CD4-positive, alpha-beta T cell treated with Interleukin-15 for 1 hour (primary cell): ENCODE measurements around the gene NCMAP.

Experiments used
- DNase-seq: peaks from one replicate; pipeline ENCODE4 v3.0.0-alpha.2; 2020

Gene NCMAP

DNA sequence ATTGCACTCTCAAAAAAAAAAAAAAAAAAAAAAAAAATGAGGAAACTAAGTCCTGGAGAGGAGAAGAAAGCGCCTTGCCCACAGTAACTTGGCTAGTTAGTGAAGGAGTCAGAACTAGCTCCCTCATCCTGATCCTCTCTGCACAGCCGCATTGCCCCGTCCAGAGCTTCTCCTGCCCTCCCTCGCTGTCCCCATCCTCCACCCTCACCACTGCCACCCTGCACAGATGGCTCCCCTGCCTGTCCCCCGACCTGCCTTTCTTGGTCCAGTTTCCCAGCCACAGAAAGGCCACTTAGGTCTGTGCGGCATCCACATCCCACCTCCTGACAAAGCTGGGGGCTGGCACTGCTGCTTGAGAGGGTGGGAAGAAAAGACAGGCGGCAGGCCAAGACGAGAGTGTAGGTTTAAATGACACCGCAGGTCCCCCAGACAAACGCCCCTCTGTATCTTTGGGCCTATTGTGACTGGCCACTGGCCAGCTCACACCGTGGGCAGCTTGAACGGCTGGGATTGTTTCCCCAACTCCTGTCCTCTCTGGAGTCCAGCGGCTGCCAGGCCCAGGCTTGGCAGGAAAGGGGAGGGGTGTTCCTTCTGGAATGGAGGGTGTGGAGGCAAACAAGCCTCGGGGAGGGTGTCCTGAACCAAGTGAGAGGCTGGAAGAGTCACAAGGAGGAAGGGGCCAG, 20.2 kb downstream of the NCMAP start:
- DNase-seq = no peak

DNA sequence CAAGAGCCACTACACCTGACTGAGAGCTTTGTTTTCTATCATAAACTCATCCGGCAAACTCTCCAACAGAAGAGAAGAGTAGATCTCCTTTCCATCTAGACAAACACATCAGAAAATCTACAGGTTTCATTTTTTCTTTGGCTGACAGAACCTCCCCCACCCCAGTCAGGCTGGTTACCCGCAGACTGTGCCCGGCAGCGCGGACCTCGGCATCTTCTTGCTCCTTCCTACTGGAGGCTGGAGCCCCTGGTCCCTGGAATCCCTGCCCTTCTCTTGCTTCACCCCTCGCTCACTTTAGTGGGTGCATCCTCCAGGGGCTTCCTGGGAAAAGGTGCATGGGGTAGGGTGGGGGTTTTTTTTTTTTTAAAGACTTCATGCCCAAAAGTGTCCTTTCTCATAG, 23.0 kb downstream of the NCMAP start:
- no peak for DNase-seq

- no peak for DNase-seq
Measured at GRCh38 chr1:24580756-24581155, 24.9 kb downstream of the NCMAP start.

- DNase-seq = no peak
Measured at GRCh38 chr1:24584171-24584647, 28.3 kb downstream of the NCMAP start.

DNA sequence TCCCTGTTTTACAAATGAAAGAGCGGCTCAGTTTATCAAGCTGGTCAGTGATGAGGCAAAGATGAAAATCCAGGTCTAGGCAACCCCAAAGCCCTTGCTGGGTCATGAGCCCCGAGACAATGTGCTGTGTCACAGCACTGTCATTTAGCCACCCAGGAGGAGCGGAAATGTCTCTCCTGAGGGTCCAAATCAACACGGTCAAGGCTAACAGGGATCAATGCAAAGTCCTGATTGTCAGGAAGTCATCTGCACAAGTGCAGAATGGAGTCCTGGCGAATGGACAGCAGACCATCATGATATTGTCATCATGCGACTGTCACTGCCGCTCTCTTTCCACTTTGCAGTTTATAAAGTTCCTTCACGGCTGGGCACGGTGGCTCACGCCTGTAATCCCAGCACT, 30.2 kb downstream of the NCMAP start:
- no peak for DNase-seq

GRCh38 chr1:24586970-24587820, 31.3 kb downstream of the NCMAP start:
- peak; percentile 47 for DNase-seq

DNA sequence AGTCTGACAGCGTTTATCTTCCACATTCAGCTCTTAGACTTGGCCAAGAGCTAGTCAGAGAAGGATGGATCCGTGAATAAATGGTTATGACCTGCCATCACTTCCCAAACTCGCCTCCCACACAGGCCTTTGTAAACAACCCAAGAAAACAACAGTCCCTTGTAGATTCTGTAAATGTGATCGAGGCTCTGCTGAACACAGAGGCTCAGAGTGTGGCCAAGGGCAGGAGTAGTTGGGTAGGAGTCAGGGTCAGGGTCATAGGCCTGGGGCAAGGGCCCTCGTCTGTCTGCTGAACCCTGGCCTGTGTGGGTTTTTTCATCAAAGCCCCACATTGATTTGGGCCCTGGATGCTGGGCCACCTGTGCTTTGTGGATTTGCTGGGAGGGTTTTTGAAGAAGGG, 32.7 kb downstream of the NCMAP start:
- DNase-seq = no peak

GRCh38 chr1:24589200-24589599, 33.3 kb downstream of the NCMAP start:
- DNase-seq = no peak

DNA sequence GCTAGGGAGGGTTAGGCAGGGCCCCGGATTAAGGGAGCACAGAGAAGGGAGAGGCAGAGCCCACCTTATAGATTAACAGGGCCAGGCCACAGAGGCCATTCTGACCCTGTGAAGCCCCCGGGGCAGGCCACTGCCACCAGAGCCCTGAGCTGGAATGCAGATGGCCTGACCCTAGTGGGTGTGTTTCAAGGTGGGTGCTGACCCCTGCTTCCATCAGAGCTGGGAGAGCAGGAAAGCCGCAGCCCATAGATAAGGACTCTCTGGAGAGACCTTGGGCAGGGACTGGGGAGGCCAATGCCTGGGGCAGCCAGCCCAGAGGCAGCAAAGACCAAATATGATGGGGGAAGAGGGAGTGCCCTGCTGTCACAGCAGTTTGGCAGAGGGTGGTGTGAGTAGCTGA, 35.9 kb downstream of the NCMAP start:
- DNase-seq = no peak

GRCh38 chr1:24594328-24594598, 38.4 kb downstream of the NCMAP start:
- DNase-seq = no peak

- no peak for DNase-seq
Measured at GRCh38 chr1:24596401-24596880, 40.6 kb downstream of the NCMAP start.

DNA sequence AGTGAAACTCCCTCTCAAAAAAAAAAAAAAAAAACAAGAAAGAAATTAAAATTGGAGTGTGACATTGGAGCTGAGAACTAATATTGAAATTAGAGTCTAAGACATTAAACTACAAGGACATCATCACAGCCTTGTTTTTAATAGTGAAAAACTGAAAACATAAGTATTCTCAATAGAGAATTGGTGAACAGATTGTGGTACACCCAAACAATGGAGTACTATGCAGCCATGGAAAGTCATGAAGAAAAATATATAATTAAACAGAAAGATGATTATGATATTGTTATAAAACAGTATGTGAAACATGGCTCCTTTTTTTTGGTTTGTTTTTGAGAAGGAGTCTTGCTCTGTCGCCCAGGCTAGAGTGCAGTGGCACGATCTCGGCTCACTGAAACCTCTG, 43.4 kb downstream of the NCMAP start:
- no peak for DNase-seq

DNA sequence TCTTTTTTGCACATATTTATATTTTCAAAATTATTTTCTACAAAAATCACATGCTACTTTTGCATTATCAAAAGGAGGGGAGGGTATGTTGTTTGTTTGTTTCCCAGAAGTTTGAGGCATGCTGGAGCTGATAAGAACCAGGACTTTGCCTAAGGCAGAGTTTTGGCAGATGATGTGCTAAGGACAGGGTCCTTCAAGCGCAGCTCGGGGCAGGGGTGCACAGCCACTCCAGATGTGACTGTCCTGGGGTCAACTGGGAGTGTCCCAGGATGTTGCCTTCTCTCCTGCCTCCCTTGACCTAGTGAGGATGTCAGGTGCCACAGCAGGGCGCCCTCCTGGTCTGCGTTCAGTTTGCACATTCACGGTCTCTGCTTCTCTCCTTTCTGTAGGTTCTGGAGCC, 44.7 kb downstream of the NCMAP start:
- DNase-seq = no peak

GRCh38 chr1:24605534-24606295, 49.8 kb downstream of the NCMAP start:
- DNase-seq = no peak

- DNase-seq = no peak
Measured at GRCh38 chr1:24606296-24606605, 50.4 kb downstream of the NCMAP start.

DNA sequence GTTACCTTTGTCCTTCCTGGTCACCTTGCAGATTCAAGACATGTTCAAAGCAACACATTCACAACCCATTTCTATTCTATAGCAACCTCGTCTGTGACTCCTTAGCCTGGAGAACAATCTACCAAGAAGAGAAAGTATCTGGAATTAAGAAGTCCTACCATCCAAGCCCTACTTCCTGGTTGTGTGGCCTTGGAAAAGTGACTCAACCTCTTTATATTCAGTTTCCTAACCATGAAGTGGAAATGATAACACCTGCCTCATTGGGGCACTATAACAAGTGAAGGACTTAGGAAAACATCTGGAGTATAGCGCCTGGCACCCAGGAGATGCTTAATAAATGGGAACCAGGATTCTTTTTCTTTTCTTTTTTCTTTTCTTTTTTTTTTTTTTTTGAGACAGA, 50.7 kb downstream of the NCMAP start:
- no peak for DNase-seq

DNA sequence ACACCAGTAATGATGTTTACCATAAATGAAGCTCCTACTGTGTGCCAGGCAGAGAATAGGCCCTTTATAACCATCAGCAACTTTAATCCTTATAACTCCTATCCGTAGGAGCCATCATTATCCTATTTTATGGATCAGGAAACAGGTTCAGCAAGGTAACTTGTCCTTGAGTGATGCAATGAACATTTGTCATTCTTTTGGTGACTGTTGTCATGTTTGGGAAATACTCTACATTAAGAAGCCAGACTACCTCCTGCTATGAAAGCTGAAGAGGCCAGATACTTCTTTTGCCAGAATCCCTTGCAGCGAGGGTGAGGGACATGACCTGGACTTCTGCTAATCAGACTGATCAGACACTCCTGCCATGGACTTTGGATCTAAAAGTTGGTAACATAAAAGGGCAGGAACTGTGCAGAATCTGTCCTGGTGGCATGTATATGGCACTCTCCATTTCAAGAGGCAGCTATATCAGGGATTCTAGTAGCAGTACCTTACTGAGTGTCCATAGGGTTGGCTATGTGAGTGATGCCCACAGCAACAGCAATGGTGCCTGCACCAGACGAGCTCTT, 54.1 kb downstream of the NCMAP start:
- no peak for DNase-seq

GRCh38 chr1:24619376-24619775, 63.5 kb downstream of the NCMAP start:
- no peak for DNase-seq

GRCh38 chr1:24620678-24621077, 64.8 kb downstream of the NCMAP start:
- DNase-seq = no peak

DNA sequence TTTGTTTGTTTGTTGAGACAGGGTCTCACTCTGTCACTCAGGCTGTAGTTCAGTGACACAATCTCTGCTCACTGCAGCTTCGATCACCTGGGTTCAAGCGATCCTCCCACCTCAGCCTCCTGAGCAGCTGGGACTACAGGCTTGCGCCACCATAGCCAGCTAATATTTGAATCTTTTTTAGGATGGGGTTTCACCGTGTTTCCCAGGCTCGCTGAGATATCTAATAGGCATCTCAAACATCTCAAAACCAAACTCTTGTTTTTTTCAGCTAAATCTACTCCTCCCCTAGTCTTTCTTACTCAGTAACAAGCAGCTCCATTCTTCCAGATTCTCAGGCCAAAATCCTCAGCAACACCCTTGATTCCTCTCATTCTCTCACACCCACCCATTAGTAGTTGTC, 65.2 kb downstream of the NCMAP start:
- DNase-seq = no peak

- DNase-seq = no peak
Measured at GRCh38 chr1:24622218-24622617, 66.3 kb downstream of the NCMAP start.

DNA sequence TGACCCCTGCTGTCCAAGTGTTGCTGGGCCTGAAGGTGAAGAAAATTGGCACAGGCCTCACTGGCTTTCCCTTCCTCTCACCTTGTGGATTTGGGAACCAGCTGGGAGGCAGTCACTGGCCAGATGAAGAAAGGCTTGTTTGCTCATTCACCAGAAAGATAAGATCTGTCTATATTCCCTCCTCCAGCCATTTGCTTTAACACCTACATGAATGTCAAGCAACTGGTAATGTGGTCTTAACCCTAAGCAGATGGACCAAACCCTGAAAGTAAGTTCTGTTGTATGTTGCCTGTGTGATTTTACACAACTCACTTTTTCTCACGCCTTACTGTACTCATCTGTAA, 76.9 kb downstream of the NCMAP start:
- DNase-seq = no peak

GRCh38 chr1:24635195-24635843, 79.4 kb downstream of the NCMAP start:
- DNase-seq = no peak
